PFSK-1 (cell line): Measurements from ENCODE around the gene PCSK5.

ENCODE experiments used
- REST ChIP-seq, 2 experiments: IDR thresholded peaks; 2 replicates each; pipeline versions ENCODE4 v1.6.1 to v1.8.0; 2011 to 2012; ENCODE audit warnings: low read depth in 2 of 2, low read length in 2 of 2, control low read depth in 1 of 2, inconsistent platforms in 1 of 2, mild to moderate bottlenecking in 1 of 2, moderate library complexity in 1 of 2; ENCODE audit not compliant: insufficient read depth in 1 of 2
- SIN3A ChIP-seq: IDR thresholded peaks from 2 replicates; pipeline ENCODE4 v1.6.1; 2012; ENCODE audit warnings: mild to moderate bottlenecking, low read length, moderate library complexity, borderline replicate concordance; ENCODE audit not compliant: insufficient read depth

- no peak for TF ChIP-seq SIN3A
- TF ChIP-seq REST (IDR thresholded peaks at IDR 0.05; ENCODE audit: insufficient read depth in 1 of 2, low read depth in 2 of 2, low read length in 2 of 2): no peak
Measured at GRCh38 chr9:76023715-76024195, 133.3 kb downstream of the PCSK5 start.
